WI38 (cell line): ENCODE data around the gene TARS1.

Experiments used
- H3K4me3 ChIP-seq: 2 replicates; pipeline ENCODE4 v1.5.1; 2011; ENCODE audit warnings: low read depth, mild to moderate bottlenecking, control low read depth, low read length
- CTCF ChIP-seq: IDR thresholded peaks from 2 replicates; pipeline ENCODE4 v1.5.1; 2012; ENCODE audit warnings: low read depth, mild to moderate bottlenecking, control low read depth, low read length

Gene TARS1

GRCh38 chr5:33439905-33440481, 772 bp upstream of the TARS1 start:
- no peak for TF ChIP-seq CTCF

GRCh38 chr5:33441241-33442177, 744 bp downstream of the TARS1 start:
- peak overlapping the region; percentile 65 for H3K4me3 ChIP-seq
- no peak for TF ChIP-seq CTCF

More at GRCh38 chr5:33439905-33440481, 772 bp upstream of the TARS1 start:
- peak overlapping the region; percentile 65 for H3K4me3 ChIP-seq

GRCh38 chr5:33444542-33444941, 3.8 kb downstream of the TARS1 start:
- no peak overlapping the region for H3K4me3 ChIP-seq
- TF ChIP-seq CTCF = no peak

GRCh38 chr5:33445798-33446197, 5.0 kb downstream of the TARS1 start:
- H3K4me3 ChIP-seq = no peak overlapping the region
- no peak for TF ChIP-seq CTCF

GRCh38 chr5:33448118-33448517, 7.4 kb downstream of the TARS1 start:
- no peak overlapping the region for H3K4me3 ChIP-seq
- TF ChIP-seq CTCF = no peak

GRCh38 chr5:33457126-33457525, 16.4 kb downstream of the TARS1 start:
- TF ChIP-seq CTCF = no peak
- no peak overlapping the region for H3K4me3 ChIP-seq

GRCh38 chr5:33457817-33458216, 17.1 kb downstream of the TARS1 start:
- TF ChIP-seq CTCF = no peak
- no peak overlapping the region for H3K4me3 ChIP-seq
